NCI-H226 (cell line): ENCODE results near the gene SYDE2.
"Not testable (repeated sequence)": the region's sequence is repeated elsewhere in the genome, so short reads cannot be mapped to it uniquely, and the experiment has no call there.

ENCODE experiments used
- DNase-seq: peaks from one replicate; pipeline ENCODE4 v3.0.0-alpha.2; 2015

The SYDE2 gene

DNA sequence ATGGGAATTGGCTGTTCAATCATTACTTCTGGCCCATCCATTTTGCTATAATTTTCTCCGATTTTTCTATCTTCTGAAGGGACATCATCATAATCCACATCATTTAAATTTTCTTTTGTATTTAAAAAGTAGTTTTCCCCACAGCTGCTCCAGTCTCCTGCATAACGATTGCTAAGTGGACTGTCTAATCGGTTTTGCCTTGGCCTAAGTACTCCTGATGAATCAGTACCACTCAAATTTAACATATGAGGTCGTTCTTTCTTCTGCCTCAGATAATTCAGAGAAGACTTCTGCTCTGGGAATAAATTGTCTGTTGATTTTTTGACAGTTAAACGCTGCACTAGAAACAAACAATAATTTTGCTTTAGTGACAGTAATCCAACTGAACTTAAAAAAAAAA, 41.9 kb downstream of the SYDE2 start:
- DNase-seq: no peak

DNA sequence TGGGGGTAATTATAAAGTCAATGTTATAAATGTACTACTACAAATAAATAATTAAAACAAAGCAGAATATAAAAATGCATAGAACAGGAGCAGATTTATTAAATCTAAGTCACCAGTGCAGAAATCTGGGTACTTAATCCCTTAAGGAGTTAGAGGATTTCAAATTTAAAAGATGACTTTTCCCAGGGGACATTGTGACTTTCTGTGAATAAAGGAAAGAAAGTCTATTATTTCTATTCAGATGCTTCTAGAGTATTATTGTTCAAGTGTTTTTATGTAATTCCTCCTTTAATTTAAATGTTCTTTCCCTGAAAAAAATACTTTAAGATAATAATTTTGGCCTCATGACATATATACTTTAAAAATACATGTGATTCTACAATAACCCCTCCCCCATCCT, 43.4 kb downstream of the SYDE2 start:
- DNase-seq: no peak

DNA sequence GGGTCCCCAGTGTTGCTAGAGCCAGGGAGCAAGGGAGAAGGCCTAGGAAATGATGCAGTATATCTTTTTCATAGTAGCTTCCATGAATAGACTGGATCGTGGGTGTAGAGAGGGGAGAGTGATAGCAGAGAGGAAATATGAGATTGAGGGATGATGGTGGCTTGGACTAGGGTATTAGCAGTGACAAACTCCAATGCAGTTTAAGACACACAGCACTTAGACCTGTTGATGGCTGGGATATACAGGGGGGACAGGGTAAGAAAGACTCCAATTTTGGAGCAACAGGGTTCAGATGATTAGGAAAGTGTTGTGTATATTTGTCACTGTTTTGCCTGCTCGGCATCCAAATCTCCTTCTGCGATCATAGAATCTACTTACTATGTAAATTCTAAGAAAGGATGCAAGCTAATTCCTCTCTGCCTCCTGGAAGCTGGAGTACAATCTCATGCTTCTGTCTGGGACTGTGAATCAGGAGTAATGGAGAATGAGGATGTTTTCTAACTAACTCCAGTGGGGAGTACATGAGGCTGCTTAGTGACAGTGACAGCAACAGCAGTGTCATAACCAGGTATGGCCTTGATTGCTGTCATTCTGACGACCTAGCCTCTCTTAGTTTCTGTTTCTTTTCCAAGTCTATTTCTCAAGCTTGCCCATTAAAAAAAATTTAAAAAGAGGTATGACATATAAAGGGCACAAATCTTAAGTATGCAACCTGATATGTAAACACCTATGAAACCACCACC, 47.5 kb downstream of the SYDE2 start:
- DNase-seq: no peak

DNA sequence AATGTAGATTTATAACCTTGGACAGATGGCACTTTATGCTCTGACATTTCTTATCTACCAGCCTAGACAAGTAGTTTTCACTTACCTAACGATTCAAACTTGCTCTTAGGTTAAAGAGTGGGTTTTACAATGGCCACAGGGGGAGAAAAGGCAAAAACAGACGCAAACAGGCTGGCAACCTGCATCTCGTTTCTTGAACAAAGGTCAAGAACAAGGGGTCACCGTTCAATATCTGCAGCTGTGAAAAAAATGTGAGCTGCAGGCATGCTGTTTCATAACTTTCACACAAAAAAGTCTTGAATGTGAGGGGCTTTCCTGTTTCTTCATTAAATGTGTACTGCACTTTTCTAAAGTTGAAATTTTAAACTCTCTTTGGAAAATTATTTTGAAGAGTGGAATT, 49.4 kb downstream of the SYDE2 start:
- DNase-seq: no peak

DNA sequence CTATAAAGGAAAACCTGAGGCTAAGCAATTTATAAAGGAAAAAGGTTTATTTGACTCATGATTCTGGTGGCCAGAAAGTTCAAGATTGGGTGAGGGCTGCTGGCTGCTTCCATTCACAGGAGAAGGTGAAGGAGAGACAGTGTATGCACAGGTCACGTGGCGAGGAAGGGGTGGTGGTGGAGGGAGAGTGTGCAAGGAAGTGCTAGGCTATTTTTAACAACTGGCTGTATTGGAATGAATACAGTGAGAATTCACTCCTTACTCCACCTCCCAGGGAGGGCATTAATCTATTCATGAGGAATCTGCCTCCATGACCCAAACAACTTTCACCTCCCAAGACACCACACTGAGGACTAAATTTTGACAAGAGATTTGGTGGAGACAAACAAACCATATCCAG, 51.0 kb downstream of the SYDE2 start:
- DNase-seq: no peak

DNA sequence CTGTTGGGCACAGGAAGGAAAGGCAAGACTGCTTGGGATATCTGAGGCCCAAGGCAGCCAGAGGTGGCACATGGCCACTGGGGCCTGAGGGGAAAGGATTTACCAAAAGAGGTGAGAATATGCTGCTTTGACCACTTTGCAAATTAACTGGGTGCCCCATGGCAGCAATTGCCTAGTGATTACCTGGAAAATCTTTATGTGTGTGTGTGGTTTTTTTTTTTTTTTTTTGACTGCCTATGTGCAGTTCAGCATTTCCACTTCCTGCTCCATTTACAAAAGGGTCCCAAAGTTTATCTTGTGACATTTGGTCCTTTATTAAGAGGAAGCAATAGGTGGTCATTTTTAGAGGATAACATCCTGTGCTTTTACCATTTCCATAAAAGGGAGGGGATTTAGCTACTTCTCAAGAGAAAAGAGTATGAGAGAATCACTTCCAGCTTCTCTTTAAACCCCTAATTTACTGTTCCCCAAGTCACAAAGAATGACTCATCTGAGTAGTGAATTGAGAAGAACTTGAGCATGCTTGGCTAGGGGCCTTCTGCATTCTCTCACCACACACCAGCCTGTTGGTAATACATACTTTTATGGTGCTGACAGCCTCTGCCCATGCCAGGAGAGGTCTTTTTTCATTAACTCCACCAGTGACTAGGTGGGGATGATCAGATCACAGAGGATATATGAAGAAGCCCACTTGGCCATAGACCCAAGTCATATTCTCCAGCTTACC, 52.1 kb downstream of the SYDE2 start:
- DNase-seq: peak; percentile 57

DNA sequence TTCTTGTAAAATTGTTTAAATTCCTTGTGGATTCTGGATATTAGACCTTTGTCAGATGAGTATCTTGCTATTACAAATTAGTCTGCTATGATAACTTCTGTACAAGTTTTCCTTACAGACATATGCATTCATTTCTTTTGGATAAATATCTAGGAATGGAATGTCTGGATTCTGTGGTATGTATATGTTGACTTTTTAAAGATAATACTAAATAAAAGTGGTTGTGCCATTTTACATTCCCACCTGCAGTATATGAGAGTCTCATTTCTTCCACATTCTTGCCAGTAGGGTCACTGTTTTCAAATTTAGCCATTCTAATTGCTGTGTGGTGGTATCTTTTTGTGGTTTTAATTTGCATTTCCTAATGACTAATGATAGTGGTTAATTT, 53.9 kb downstream of the SYDE2 start:
- DNase-seq: peak; percentile 67

DNA sequence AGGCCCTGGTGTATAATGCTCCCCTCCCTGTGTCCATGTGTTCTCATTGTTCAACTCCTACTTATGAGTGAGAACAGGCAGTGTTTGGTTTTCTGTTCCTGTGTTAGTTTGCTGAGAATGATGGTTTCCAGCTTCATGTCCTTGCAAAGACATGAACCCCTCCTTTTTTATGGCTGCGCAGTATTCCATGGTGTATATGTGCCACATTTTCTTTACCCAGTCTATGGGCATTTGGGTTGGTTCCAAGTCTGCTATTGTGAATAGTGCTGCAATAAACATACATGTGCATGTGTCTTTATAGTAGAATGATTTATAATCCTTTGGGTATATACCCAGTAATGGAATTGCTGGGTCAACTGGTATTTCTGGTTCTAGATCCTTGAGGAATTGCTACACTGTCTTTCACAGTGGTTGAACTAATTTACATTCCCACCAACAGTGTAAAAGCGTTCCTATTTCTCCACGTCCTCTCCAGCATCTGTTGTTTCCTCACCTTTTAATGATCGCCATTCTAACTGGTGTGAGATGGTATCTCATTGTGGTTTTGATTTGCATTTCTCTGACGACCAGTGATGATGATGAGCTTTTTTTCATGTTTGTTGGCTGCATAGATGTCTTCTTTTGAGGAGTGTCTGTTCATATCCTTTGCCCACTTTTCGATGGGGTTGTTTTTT, 54.4 kb downstream of the SYDE2 start:
- DNase-seq: peak; percentile 7

DNA sequence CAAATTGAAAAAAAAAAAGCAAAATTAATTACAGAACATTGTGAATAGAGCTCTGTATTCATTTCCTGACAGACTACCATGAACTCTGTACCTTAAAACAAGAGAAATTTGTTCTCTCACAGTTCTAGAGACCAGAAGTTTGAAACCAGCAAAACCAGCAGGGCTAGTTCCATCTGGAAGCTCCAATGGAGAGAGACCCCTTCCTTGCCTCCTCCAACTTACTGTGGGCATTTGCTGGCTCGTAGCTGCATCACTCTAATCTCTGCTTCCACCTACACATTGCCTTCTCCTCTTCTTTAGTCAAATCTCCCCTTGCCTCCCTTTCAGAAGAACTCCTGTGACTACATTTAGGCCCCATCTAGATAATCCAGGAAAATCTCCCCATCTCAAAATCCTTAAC, 56.5 kb downstream of the SYDE2 start:
- DNase-seq: no peak

DNA sequence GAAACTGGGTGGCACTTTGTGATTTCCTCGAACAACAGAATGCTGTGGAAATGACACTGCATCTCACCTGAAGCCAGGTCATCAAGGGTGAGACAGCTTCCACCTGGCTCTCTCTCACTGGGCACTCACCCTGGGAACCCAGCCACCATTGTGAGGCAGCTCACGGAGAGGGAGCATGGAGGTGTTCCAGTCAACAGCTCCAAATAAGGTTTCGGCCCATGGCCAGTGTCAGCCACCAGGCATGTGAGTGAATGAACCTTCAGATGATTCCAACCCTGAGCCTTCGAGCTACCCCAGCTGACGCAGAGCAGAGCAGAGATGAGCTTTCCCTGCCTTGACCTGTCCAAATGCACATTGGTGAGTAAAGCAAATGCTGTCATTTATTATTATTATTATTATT, 58.1 kb downstream of the SYDE2 start:
- DNase-seq: no peak

DNA sequence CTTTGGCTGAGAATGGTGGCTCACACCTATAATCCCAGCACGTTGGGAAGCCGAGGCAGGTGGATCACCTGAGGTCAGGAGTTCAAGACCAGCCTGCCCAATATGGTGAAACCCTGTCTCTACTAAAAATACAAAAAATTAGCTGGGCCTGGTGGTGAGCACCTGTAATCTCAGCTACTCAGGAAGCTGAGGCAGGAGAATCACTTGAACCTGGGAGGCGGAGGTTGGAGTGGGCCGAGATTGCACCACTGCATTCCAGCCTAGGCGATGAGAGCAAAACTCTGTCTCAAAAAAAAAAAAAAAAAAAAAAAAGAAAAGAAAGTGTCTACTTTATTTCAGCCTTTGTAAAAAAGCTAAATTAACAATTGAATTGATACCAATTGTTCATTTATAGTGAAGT, 62.4 kb downstream of the SYDE2 start:
- not testable (repeated sequence) for DNase-seq

DNA sequence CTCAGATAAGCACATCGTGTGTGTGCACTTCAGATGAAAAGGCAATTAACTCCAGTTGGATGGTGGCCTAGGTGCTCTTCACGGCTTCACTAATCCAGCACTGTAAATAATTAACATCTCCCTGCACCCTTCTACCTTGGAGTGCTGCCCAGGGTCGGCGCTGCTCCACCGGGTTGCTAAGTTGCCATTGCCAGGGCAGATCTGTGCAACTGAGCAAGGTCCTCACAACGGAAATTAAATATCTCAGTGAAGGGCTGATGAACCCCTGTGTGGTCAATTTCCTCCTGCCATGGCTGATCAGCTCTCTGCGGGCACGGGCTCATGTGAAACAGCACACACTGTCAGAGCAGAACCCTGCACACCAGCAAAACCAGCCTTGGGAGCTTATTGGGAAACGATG, 63.2 kb downstream of the SYDE2 start:
- DNase-seq: no peak

DNA sequence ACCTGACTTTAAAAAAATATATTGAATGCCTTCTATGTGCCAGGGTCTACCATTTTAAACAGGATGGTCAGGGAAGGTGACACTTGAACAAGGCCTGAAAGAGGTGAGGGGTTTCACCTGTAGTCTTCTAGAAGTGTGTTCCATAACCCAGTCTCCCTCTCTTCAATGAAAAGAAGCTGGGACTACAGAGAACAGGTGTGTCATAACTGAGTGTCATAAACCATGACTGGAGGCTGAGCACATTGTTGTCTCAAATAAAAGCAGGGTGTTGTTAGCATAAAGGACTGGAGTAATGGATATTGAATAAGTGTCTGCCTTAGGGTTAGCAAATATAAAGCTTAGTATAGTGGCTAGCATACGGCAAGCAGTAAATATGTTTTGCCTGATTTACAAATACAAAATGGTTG, 65.4 kb downstream of the SYDE2 start:
- no peak for DNase-seq

DNA sequence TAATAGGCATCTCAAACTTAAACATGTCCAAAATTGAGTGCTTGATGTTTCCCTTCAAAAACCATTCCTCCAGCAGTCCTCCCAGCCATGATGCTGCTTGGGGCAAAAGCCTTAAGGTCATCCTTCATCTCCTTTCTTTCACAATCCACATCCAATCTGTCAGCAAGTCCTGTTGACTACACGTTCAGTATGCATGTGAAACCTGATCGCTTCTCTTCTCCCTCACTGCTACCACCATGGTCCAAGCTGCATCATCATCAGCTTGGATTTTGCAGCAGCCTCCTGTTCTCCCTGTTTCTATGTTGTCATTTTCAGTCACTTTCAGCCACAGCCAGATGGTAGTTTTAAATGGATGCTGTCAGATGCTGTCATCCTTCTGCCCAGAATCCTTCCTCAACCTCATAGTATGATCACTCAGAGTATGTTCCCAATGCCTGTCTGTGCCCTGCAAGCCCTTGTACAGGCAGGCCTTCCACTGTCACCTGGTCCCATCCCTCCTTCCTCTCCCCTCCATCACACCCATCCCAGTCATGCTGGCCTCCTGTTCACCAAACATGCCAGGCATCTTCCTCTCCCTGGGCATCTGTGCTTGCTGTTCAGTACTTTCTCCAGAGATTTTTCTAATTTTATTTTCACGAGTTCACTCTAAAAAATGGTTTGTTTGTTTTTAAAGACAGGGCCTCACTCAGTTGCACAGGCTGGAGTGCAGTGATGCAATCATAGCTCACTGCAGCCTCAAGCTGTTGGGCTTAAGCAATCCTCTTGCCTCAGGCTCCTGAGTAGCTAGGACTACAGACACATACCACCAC, 66.0 kb downstream of the SYDE2 start:
- DNase-seq: peak; percentile 63

DNA sequence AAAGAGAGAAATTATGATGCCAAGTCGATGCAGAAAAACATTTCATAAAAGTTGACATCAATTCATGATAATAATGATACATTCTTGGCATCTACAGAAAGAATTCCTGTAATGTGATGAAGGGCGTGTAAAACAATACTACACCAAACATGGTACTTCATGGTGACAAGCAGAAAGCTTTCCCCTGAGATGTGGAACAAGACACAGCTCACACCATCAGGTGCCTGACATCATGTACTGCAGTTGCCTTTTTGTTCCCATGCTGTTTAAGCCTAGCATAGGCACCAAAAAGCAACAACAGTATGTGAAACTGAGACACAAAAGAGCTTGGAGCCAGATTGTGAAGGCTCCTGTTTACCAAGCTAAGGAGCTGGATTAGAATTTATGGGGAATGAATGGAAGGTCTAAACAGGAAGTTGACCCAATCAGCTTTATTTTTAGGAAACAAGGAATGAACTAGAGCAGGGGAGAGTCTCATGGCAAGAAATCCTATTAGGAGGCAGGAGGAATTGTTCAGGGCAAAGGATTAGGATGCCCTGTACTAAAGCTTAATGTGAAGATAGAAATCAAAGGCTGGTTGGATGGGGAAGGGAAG, 67.2 kb downstream of the SYDE2 start:
- no peak for DNase-seq

DNA sequence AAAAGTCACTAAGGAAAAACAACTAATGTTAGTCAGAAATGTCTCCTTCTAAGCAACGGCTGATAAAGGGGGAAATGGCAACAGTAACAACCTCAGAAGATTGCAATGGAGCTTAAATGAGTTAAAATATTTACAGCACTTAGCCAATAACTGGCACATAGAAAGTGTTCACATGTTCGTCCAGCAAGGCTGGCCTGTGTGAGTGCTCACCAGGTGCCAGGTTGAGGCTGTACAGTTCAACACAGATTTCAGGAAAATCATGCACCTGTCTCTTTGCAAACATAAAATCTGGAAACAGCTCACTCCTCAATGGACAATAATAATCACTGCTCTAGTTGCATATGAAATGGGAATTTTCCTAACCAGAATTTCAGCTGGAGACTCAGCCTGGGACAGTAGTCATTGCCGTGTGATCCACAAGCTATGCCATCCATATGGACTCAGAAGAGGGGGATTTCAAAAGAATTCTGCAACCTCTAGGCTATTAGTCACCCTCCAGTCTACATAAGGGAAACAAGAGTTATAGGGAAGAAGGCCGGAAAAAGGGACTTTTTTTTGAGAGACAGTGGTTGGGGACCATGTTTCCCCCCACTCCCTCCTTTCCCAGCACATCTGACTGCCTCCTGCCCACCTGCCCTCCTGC, 68.6 kb downstream of the SYDE2 start:
- DNase-seq: no peak

DNA sequence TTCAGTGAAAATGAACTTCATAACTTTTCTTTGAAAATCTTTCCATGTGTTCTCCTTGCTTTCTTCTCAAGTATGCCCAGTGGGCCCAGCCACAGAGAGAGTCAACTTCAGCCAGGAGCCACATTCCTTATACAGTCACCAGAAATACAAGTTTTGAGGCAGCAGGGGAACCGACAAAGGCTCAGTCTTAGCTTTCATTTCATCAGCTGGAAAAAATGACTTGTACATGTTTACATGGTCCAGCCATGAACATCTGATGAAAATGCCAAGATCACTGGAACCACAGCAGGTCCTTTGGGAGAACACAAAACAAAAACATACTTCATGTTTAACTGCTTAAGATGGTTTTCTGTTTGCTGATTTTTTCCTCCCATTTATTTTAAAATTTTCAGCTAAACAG, 72.5 kb downstream of the SYDE2 start:
- DNase-seq: no peak

DNA sequence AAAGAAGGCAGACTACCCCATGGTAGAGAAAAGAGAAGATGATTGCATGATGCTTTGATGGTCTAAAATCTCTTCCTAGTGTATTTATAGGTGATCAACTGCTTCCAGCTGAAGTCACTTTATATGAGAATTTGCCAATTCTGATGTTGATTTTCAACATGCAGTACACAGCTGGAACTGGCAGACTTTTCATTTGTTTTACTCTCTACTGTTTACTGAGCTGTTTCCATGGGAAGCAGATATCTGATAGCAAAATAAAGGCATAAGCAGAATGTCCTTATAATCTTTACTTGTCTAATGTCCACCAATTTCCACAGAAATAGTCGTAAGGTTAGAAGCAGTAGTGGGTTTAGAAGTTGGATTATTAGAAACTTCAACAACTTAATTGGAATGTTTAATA, 74.9 kb downstream of the SYDE2 start:
- DNase-seq: no peak

DNA sequence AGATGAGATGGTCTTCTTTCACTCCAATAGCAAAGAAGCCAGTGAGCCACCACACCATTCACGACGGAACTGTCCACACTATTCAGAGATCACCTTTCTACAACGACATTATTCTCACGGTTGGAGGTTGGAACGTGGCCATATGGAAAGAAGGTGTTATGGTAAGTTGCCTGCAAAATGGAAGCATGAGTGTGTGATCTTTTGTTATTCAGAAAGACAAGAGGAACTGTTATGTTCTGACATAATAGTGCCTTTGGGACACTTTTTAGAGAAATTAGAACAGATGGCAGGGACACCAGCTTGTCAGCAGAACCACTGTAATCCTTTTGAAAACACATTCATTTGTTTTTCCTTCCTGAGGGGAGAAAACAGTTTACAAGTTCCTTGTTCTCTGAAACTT, 76.7 kb downstream of the SYDE2 start:
- DNase-seq: no peak

DNA sequence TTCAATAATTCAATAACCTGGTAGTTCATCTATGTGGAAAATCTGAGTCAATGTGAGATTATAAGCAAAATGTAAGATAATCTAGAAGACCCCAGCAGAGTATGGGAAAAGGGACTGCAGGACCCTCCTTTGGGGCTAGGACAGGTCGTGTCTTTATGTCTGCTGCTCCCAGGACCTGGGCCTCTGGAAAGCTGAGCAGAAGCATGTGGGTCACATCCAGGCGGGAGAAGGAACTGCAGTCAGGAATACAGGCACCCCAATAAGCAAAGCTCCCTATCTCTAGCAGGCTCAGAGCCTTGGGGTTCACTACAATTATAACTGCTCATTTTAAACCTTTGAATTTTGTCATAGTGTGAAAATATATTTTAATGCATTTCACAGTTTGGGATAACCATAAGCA, 78.6 kb downstream of the SYDE2 start:
- DNase-seq: no peak

DNA sequence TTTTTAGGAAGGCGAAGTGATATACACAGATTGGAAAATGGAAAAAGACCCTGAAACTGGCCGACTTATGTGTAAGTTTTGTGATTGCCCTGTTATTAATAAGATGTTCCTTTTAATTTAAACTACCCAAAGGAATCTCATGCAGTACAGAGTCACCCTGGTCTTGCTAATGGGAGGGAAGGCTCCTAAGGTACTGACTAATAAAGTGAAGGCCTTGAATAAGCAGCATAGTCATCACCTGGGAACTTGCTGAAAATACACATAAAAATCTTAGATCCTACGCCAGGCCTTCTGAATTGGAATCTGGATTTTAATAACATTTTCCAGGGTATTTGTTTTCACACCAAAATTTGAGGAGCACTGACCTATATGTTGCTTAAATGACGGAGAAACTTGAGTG, 79.1 kb downstream of the SYDE2 start:
- no peak for DNase-seq

DNA sequence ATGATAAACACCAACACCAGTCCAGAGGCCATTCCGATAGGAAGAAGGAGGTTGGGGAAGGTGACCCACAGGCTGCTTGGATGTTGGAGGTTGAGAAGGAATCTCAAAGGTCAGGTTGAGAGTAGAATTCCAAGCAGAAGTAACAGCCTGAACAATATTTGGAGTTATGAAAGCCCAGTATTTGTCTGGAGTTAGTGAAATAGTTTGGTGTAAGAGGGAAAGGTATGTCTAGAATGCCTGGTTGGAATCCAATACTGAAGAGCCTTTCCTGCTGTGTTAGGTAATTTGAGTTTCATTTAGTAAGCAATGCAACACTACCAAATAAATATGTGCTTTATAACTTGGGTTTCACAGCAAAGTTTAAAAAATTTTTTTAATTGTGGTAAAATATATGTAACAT, 82.1 kb downstream of the SYDE2 start:
- peak; percentile 39 for DNase-seq
